ENCODE measurements around the gene NVL.

The NVL gene

GRCh38 chr1:224298346-224299330 lies 31.3 kb downstream of the NVL start:
- no peak overlapping the region for H3K27ac ChIP-seq
- TF ChIP-seq ZFX (IDR thresholded peaks at IDR 0.05; ENCODE audit: borderline replicate concordance), result no peak
- no peak for TF ChIP-seq CTCF (IDR thresholded peaks at IDR 0.05)

GRCh38 chr1:224294775-224295174 lies 35.2 kb downstream of the NVL start:
- no peak for TF ChIP-seq ZFX (IDR thresholded peaks at IDR 0.05; ENCODE audit: borderline replicate concordance)
- TF ChIP-seq CTCF (IDR thresholded peaks at IDR 0.05), result no peak
- no peak overlapping the region for H3K27ac ChIP-seq

GRCh38 chr1:224292419-224292818 lies 37.6 kb downstream of the NVL start:
- no peak for TF ChIP-seq ZFX (IDR thresholded peaks at IDR 0.05; ENCODE audit: borderline replicate concordance)
- TF ChIP-seq CTCF (IDR thresholded peaks at IDR 0.05), result no peak
- no peak overlapping the region for H3K27ac ChIP-seq

- H3K27ac ChIP-seq, result no peak overlapping the region
- TF ChIP-seq CTCF (IDR thresholded peaks at IDR 0.05), result no peak
- no peak for TF ChIP-seq ZFX (IDR thresholded peaks at IDR 0.05; ENCODE audit: borderline replicate concordance)
These were observed 40.6 kb downstream of the NVL start for GRCh38 chr1:224289396-224289795.

GRCh38 chr1:224287714-224288113 lies 42.3 kb downstream of the NVL start:
- H3K27ac ChIP-seq, result no peak overlapping the region
- TF ChIP-seq ZFX (IDR thresholded peaks at IDR 0.05; ENCODE audit: borderline replicate concordance), result no peak
- TF ChIP-seq CTCF (IDR thresholded peaks at IDR 0.05), result no peak

GRCh38 chr1:224282140-224282539 lies 47.8 kb downstream of the NVL start:
- no peak for TF ChIP-seq CTCF (IDR thresholded peaks at IDR 0.05)
- no peak for TF ChIP-seq ZFX (IDR thresholded peaks at IDR 0.05; ENCODE audit: borderline replicate concordance)
- no peak overlapping the region for H3K27ac ChIP-seq
